ENCODE measurements around the gene TBKBP1. TPM values are rescaled to one million over a fixed set of nuclear protein-coding genes. Genes with fewer than 3 reads are reported as not detected.

The TBKBP1 gene
- total and polyA plus RNA-seq, 9 of the 15 experiments (the other 6 are each of a cell fraction or from before 2014, with no cell fraction given), result 0.03 to 15.6 (median 6.8) TPM

GRCh38 chr17:47707884-47708283 lies 13.9 kb downstream of the TBKBP1 start:
- no peaks in the 10 kb centered on the region for H3K79me2 ChIP-seq (ENCODE audit: control insufficient read depth, insufficient read depth, low read length)
- H3K4me3 ChIP-seq, result no peak overlapping the region
- H4K20me1 ChIP-seq (replicated peaks; ENCODE audit: control insufficient read depth, insufficient read depth, low read length), result no peaks in the 10 kb centered on the region; the same call in 1 of the 2 replicates
- no peak for ATAC-seq
- no peak overlapping the region for H3K9ac ChIP-seq (ENCODE audit: insufficient read depth in 1 of 2, low read depth in 2 of 2, low read length in 2 of 2)
- H3K36me3 ChIP-seq (ENCODE audit: control insufficient read depth, insufficient read depth, low read length), result peaks cover 11% of the 10 kb centered on the region; the same call in 1 of the 3 replicates
- CTCF ChIA-PET (ENCODE audit: low intra/inter-chr PET ratio), result no interaction called here
- FAIRE-seq, result no peak
- WGBS (ENCODE audit: insufficient coverage, low coverage, missing lambda C conversion rate), result 85% methylated on average over 3 of the region's 3 CpGs
- H3K4me2 ChIP-seq (ENCODE audit: insufficient read depth, low read length), result no peak overlapping the region
- H3K27me3 ChIP-seq (ENCODE audit: control insufficient read depth in 2 of 2, insufficient read depth in 2 of 2, low read length in 2 of 2), result peaks cover 1 to 5% of the 10 kb centered on the region in 2 experiments; a peak in 2 of 5 replicates
- no peak for DNase-seq (ENCODE audit: extremely low read depth in 1 of 4, low spot score in 3 of 4)
- no TSS peak for BruUV-seq (replicated peaks)
- no peak overlapping the region for H3K27ac ChIP-seq (ENCODE audit: extremely low read depth, low read depth, low read length)
- H3K9me3 ChIP-seq (replicated peaks; ENCODE audit: control insufficient read depth, insufficient read depth, low read depth, low read length), result no peaks in the 10 kb centered on the region
- no peak overlapping the region for H2AFZ ChIP-seq (ENCODE audit: low read depth, low read length)
- H3K4me1 ChIP-seq (replicated peaks in 1 of 2; ENCODE audit: control insufficient read depth in 2 of 2, insufficient read depth in 2 of 2, low read length in 2 of 2), result peaks cover 21 to 58% of the 10 kb centered on the region in 2 experiments
- POLR2A ChIA-PET, result interaction anchor here (0.8 to 1.1 kb wide), 2 partner anchors 10 to 14 kb away, joined by 3 read pairs; partner anchors contain the start of gene TBKBP1
- TF ChIP-seq REST (IDR thresholded peaks at IDR 0.05; ENCODE audit: borderline replicate concordance), result peak; percentile 17; the same call in 1 of the 2 replicates
- TF ChIP-seq REST (CRISPR knock-in tag; IDR thresholded peaks at IDR 0.05; ENCODE audit: low read depth), result no peak
- TF ChIP-seq, protein P1, sequence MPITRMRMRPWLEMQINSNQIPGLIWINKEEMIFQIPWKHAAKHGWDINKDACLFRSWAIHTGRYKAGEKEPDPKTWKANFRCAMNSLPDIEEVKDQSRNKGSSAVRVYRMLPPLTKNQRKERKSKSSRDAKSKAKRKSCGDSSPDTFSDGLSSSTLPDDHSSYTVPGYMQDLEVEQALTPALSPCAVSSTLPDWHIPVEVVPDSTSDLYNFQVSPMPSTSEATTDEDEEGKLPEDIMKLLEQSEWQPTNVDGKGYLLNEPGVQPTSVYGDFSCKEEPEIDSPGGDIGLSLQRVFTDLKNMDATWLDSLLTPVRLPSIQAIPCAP (CRISPR knock-in tag; IDR thresholded peaks at IDR 0.05; ENCODE audit: borderline replicate concordance), result no peak
- H3K9me1 ChIP-seq (ENCODE audit: control insufficient read depth, insufficient read depth, low read length), result peaks cover 8% of the 10 kb centered on the region
- in situ Hi-C loops (cut with MboI), result no loop called here
- intact Hi-C loops (cut with micrococcal nuclease), result no loop called here
